IMR-90 (cell line): ENCODE data around the gene MTA1. TPM values are rescaled to one million over a fixed set of nuclear protein-coding genes. Genes with fewer than 3 reads are reported as not detected.

Source experiments
- ATAC-seq: fragments of 200-7000 bp; cut with Tn5 transposase; 2 replicates; pipeline ENCODE4 v1.9.1; 2020; ENCODE audit warnings: low read depth, mild to moderate bottlenecking, moderate library complexity
- BruUV-seq: library from RNA; stranded (reverse); fragments of 400-500 nt; replicated peaks from 2 replicates; lab custom pipeline; 2021; lab: Mats Ljungman, UMichigan
- CTCF ChIA-PET: fragments of 300-600 bp; formaldehyde crosslinking; extraction: SDS; loops from one replicate; lab custom pipeline; 2021; ENCODE audit warnings: antibody characterized with exemption; lab: Yijun Ruan, JAX
- POLR2A ChIA-PET: fragments of 300-600 bp; sonication (Branson Sonifier 250); formaldehyde crosslinking; loops from one replicate; lab custom pipeline; 2022; ENCODE audit warnings: antibody characterized with exemption; ENCODE audit not compliant: unreplicated experiment; lab: Charles Lee
- DNase-seq: peaks from one replicate; pipeline ENCODE4 v3.0.0; 2013
- H2AFZ ChIP-seq: replicated peaks from 2 replicates; pipeline ENCODE3; 2013; ENCODE audit warnings: low read length, mild to moderate bottlenecking; ENCODE audit not compliant: poor library complexity
- H2AK5ac ChIP-seq: 2 replicates; pipeline ENCODE4 v1.6.1; 2013; ENCODE audit warnings: low read depth, low read length, inconsistent platforms
- H2AK9ac ChIP-seq: replicated peaks from 2 replicates; pipeline ENCODE3; 2013; ENCODE audit warnings: mild to moderate bottlenecking, low read depth, low read length, moderate library complexity; ENCODE audit not compliant: poor library complexity
- H2BK120ac ChIP-seq: 2 replicates; pipeline ENCODE4 v1.6.1; 2013; ENCODE audit warnings: low read depth, low read length, inconsistent platforms
- H2BK15ac ChIP-seq: 3 replicates; pipeline ENCODE4 v1.6.1; 2013; ENCODE audit warnings: low read depth, low read length, inconsistent platforms
- H2BK20ac ChIP-seq: 2 replicates; pipeline ENCODE4 v1.6.1; 2013; ENCODE audit warnings: low read depth, mild to moderate bottlenecking, inconsistent platforms, low read length, moderate library complexity
- H2BK5ac ChIP-seq: 2 replicates; pipeline ENCODE4 v1.6.1; 2013; ENCODE audit warnings: mild to moderate bottlenecking, low read depth, low read length, inconsistent platforms; ENCODE audit not compliant: poor library complexity, severe bottlenecking
- H3K14ac ChIP-seq: replicated peaks from 2 replicates; pipeline ENCODE4 v1.6.1; 2013; ENCODE audit warnings: low read depth, low read length, inconsistent platforms
- H3K18ac ChIP-seq: 2 replicates; pipeline ENCODE4 v1.6.1; 2013; ENCODE audit warnings: low read depth, low read length, control low read depth
- H3K23ac ChIP-seq: 2 replicates; pipeline ENCODE4 v1.6.1; 2013; ENCODE audit warnings: low read depth, low read length, inconsistent platforms
- H3K27ac ChIP-seq: 2 replicates; pipeline ENCODE4 v1.5.1; 2013; ENCODE audit warnings: mild to moderate bottlenecking, control low read depth, low read length; ENCODE audit not compliant: insufficient read depth
- H3K27me3 ChIP-seq: 2 replicates; pipeline ENCODE4 v1.6.1; 2013; ENCODE audit warnings: low read length; ENCODE audit not compliant: control insufficient read depth, insufficient read depth
- H3K36me3 ChIP-seq: 2 replicates; pipeline ENCODE4 v1.6.1; 2013; ENCODE audit warnings: low read length, mixed read lengths; ENCODE audit not compliant: control insufficient read depth, insufficient read depth
- H3K4ac ChIP-seq: 2 replicates; pipeline ENCODE4 v1.6.1; 2013; ENCODE audit warnings: low read depth, low read length, inconsistent platforms
- H3K4me1 ChIP-seq: 2 replicates; pipeline ENCODE4 v1.6.1; 2013; ENCODE audit warnings: low read length, mixed read lengths; ENCODE audit not compliant: control insufficient read depth, insufficient read depth
- H3K4me2 ChIP-seq: 2 replicates; pipeline ENCODE4 v1.6.1; 2013; ENCODE audit warnings: low read depth, mild to moderate bottlenecking, control low read depth, low read length, moderate library complexity
- H3K4me3 ChIP-seq: 2 replicates; pipeline ENCODE4 v1.5.1; 2013; ENCODE audit warnings: low read depth, mild to moderate bottlenecking, control low read depth, low read length, moderate library complexity; ENCODE audit not compliant: insufficient read depth
- H3K56ac ChIP-seq: 2 replicates; pipeline ENCODE4 v1.6.1; 2013; ENCODE audit warnings: low read length, inconsistent platforms; ENCODE audit not compliant: insufficient read depth; ENCODE audit errors: extremely low read depth
- H3K79me1 ChIP-seq, 2 experiments: 2 replicates each; pipeline ENCODE4 v1.6.1; 2013; ENCODE audit warnings: low read length in 2 of 2, inconsistent platforms in 1 of 2, low read depth in 1 of 2
- H3K9ac ChIP-seq: 2 replicates; pipeline ENCODE4 v1.6.1; 2013; ENCODE audit warnings: low read depth, low read length, control low read depth
- H3K9me1 ChIP-seq: 2 replicates; pipeline ENCODE4 v1.6.1; 2013; ENCODE audit warnings: low read length, inconsistent platforms; ENCODE audit not compliant: insufficient read depth
- H3K9me3 ChIP-seq: 2 replicates; pipeline ENCODE4 v1.6.1; 2013; ENCODE audit warnings: low read length; ENCODE audit not compliant: control insufficient read depth, insufficient read depth
- H4K20me1 ChIP-seq: 2 replicates; pipeline ENCODE4 v1.6.1; 2013; ENCODE audit warnings: low read length, inconsistent platforms; ENCODE audit not compliant: insufficient read depth
- H4K5ac ChIP-seq: 2 replicates; pipeline ENCODE4 v1.6.1; 2013; ENCODE audit warnings: mild to moderate bottlenecking, low read depth, low read length, control low read depth
- H4K8ac ChIP-seq, 2 experiments: 2 replicates each; pipeline ENCODE4 v1.6.1; 2013; ENCODE audit warnings: low read depth in 2 of 2, low read length in 2 of 2, control low read depth in 1 of 2, inconsistent platforms in 1 of 2
- H4K91ac ChIP-seq: 2 replicates; pipeline ENCODE4 v1.6.1; 2013; ENCODE audit warnings: low read depth, low read length, inconsistent platforms; ENCODE audit not compliant: insufficient read depth
- CEBPB ChIP-seq: IDR thresholded peaks from 2 replicates; pipeline ENCODE4 v1.6.1; 2012; ENCODE audit warnings: low read depth, low read length, improper control_type of control experiment
- CTCF ChIP-seq: conservative IDR thresholded peaks from 2 replicates; pipeline ENCODE4 v1.5.1; 2012; ENCODE audit warnings: mild to moderate bottlenecking, low read depth, low read length, improper control_type of control experiment
- MAZ ChIP-seq: IDR thresholded peaks from 2 replicates; pipeline ENCODE4 v1.6.1; 2012; ENCODE audit warnings: low read depth, mild to moderate bottlenecking, low read length, improper control_type of control experiment, moderate library complexity, borderline replicate concordance
- MXI1 ChIP-seq: IDR thresholded peaks from 2 replicates; pipeline ENCODE4 v1.6.1; 2012; ENCODE audit warnings: low read depth, mild to moderate bottlenecking, low read length, moderate library complexity, borderline replicate concordance
- RAD21 ChIP-seq: IDR thresholded peaks from 2 replicates; pipeline ENCODE4 v1.6.1; 2012; ENCODE audit warnings: low read length, improper control_type of control experiment
- WGBS, 2 experiments: methylation state at CpG; one replicate each; pipeline versions ENCODE4 v1.1.5 to v1.1.7; 2013; ENCODE audit warnings: missing lambda C conversion rate in 2 of 2; ENCODE audit not compliant: insufficient read length in 1 of 2; ENCODE audit errors: extremely low coverage in 2 of 2; 5-methylcytosine and 5-hydroxymethylcytosine counted together
- dilution Hi-C: fragments of 300-500 bp; cut with HindIII; formaldehyde crosslinking; loops from one replicate; pipeline ENCODE4 v1.14.3; 2018; ENCODE audit warnings: low sequenced_read_pairs; ENCODE audit not compliant: unreplicated experiment
- in situ Hi-C: fragments of 300-500 bp; cut with MboI; formaldehyde crosslinking; loops from 3 replicates; pipeline ENCODE4 v1.14.3; 2019; ENCODE audit warnings: low sequenced_read_pairs, inconsistent platforms, mixed read lengths
- intact Hi-C: fragments of 100-400 bp; cut with micrococcal nuclease; formaldehyde crosslinking; loops from 2 replicates; pipeline ENCODE4 v1.10.0; 2022
- polyA plus RNA-seq, 3 experiments: library from polyadenylated mRNA; depleted of rRNA; stranded (reverse); fragments of >200 nt; gene quantifications; 2 replicates each; pipeline ENCODE4 v1.2.3, GENCODE V29; 2012; ENCODE audit warnings: low replicate concordance in 1 of 3
- total RNA-seq: library from RNA; depleted of rRNA; stranded (reverse); fragments of >200 nt; gene quantifications from 2 replicates; pipeline ENCODE4 v1.2.3, GENCODE V29; 2012

MTA1 gene
- total and polyA plus RNA-seq, 2 of the 4 experiments (the other 2 are of a cell fraction) = 21.5 to 61.6 TPM

GRCh38 chr14:105414456-105415371 lies 4.9 kb upstream of the MTA1 start:
- 7% methylated on average over 43 of the region's 79 CpGs; no CpG with 5 or more reads in 1 of the 2 experiments for WGBS, 2 experiments
- H2AFZ ChIP-seq = peak overlapping the region; percentile 93
- no peak overlapping the region for H3K23ac ChIP-seq
- peaks cover 8% of the 10 kb centered on the region; the same call in 1 of the 2 replicates for H3K9me1 ChIP-seq
- H4K20me1 ChIP-seq = no peaks in the 10 kb centered on the region; the same call in 1 of the 2 replicates
- H2AK9ac ChIP-seq = peak overlapping the region; percentile 70
- no TSS peak for BruUV-seq
- in situ Hi-C loops (no loop called here), intact Hi-C loops (no loop called here), dilution Hi-C loops (no loop called here)
- no peak overlapping the region for H2BK120ac ChIP-seq
- peak; percentile 74 for ATAC-seq
- no peak overlapping the region for H2BK5ac ChIP-seq
- H3K18ac ChIP-seq = no peak overlapping the region
- H4K8ac ChIP-seq = peak overlapping the region; percentile 55 to 81
- peak overlapping the region; percentile 16; the same call in 1 of the 2 replicates for H3K4ac ChIP-seq
- H2AK5ac ChIP-seq = no peak overlapping the region
- no peaks in the 10 kb centered on the region for H3K27me3 ChIP-seq
- ChIA-PET CTCF (no interaction called here), POLR2A (no interaction called here)
- no peak overlapping the region for H3K27ac ChIP-seq
- DNase-seq = peak; percentile 52
- no peaks in the 10 kb centered on the region for H3K9me3 ChIP-seq
- no peak overlapping the region for H3K56ac ChIP-seq
- H4K5ac ChIP-seq = peak overlapping the region; percentile 18; the same call in 1 of the 2 replicates
- TF ChIP-seq CTCF = peak; percentile 71
- TF ChIP-seq MAZ = peak; percentile 88; the same call in 1 of the 2 replicates
- TF ChIP-seq CEBPB = no peak
- TF ChIP-seq MXI1 = peak; percentile 38; the same call in 1 of the 2 replicates
- TF ChIP-seq RAD21 = peak; percentile 25; the same call in 1 of the 2 replicates
- peak overlapping the region; percentile 55; the same call in 1 of the 2 replicates for H3K14ac ChIP-seq
- no peak overlapping the region for H2BK20ac ChIP-seq
- H3K4me2 ChIP-seq = peak overlapping the region; percentile 69
- peaks cover 12% of the 10 kb centered on the region for H3K4me1 ChIP-seq
- H3K79me1 ChIP-seq = peaks cover 4 to 13% of the 10 kb centered on the region in 2 experiments; a peak in 3 of 4 replicates
- H3K4me3 ChIP-seq = peak overlapping the region; percentile 61
- peak overlapping the region; percentile 46 for H3K9ac ChIP-seq
- H3K36me3 ChIP-seq = no peaks in the 10 kb centered on the region
- H4K91ac ChIP-seq = no peak overlapping the region
- H2BK15ac ChIP-seq = no peak overlapping the region
